ENCODE measurements around the gene TSSK2. TPM values are rescaled to one million over a fixed set of nuclear protein-coding genes. Genes with fewer than 3 reads are reported as not detected.

Gene TSSK2
- not detected in 2 replicates for total RNA-seq

DNA sequence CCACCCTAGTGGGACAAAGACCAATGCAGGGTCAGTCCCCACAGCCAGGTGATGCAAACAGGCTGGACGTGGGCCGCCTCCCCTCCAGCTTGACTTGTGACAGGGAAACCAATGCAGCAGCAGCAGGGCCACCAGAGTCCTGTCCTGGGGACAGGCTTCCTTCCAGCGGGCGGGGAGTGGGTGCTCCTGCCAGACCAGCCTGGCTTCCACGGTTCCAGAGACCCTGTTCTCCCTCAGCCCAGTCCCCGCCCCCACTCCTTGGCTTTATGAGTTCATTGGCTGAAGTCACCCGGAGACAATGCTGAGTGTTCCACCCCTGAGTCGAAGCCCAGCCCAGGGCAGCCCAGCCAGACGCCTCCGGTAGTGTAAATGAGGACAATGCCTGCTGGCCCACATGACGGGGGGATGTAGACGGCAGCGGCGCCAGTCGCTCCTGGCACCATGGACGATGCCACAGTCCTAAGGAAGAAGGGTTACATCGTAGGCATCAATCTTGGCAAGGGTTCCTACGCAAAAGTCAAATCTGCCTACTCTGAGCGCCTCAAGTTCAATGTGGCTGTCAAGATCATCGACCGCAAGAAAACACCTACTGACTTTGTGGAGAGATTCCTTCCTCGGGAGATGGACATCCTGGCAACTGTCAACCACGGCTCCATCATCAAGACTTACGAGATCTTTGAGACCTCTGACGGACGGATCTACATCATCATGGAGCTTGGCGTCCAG, at the start of gene TSSK2:
TSS of gene TSSK2 (plus strand) at position 350 of the 726 bp plus-strand sequence. CDS start at position 442, 92 bp downstream.

DNA sequence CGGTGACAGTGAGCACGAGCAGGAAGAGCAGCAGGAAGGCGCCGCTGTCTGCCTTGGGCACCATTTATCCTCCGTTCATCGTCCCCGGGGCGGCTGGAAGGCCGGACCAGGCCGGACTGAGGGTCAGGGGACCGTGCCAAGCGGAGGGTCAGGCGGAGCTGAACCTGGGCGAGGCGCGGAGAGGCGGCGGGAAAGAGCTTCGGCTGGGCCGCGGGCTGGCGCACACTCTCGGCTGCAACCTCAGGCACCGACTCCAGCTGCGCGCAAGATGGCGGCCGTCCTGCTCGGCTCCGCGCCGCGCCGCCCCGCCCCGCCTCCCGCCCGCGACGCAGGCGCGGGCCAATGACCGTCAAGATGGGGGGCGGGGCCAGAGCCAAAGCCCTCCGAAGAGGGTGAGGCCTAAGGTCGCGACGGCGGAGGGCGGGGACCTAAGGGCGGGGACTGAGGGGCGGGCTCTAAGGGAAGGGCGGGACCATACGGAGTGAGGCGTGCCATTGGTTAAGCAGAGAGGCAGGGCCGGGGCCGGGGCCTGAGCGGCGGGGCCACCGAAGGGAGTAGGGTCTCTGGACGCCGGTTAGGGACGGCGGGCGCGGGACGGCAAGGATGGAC, 8.9 kb upstream of the TSSK2 start, which contains the start of gene DGCR2:
TSS of gene DGCR2 (minus strand) at position 270 of the 609 bp plus-strand sequence. CDS start at position 64, 206 bp downstream.

DNA sequence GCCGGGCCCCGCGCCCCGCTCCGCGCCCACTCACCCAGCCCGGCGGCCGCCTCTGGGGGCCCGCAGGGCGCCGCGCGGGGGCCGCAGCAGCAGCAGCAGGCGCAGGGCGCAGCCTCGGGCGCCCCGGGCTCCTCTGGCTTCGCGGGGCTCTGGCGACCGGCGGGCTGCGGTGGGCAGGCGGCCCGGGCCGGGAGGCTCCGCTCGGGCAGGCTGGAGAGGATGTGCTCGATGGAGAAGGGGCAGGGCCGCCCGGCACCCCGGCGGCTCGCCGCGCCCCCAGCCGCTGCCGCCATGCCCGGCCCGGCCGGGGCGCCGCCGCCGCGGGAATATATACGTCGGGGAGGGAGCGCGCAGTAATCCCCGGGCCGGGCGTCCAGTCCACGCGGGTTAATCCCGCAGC, 18.9 kb downstream of the TSSK2 start, which contains the start of gene GSC2:
TSS of gene GSC2 (minus strand) at position 302 of the 400 bp plus-strand sequence. CDS start at position 293, 9 bp downstream.

DNA sequence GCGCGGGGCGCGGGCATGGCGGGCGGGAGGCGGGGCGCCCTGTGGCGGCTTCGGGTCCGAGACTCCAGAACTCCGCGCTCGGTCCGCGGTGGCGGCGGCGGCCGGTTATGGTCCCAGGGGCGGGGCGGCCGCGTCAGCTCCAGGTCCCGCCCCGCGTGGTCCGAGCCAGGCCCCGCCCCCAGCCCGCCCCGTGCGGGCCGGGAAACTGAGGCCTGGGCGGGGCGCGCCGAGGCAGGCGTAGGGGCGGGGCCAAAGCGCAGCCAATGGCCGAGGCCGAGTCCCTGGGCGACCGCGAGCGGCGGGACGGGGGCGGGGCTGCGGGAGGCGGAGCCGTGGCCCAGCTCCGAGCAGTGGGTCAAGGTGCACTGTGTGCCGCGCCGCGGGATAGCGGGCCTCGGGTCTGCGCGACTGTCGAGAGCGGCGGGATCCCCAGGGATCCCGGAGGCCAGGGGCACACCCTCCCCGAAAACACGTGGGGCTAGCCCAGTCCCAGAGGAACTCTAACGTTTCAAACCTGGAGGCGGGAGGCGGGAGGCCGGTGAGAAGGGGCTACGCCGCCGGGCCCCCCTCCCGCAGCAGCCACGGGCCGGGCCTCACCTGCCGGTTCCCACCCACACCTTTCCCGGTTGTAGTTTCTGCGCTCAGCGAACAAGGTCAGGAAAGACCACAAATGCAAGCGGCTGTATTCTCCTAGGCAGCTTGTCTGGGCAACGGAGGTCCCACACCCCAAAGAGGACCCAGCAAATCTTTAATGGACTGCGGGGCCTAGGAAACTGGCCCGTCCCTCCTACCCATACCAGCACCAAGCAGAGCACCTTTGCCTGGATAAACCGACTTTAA, 47.8 kb downstream of the TSSK2 start, which contains the start of gene SLC25A1:
TSS of gene SLC25A1 (minus strand) at position 80 of the 840 bp plus-strand sequence. CDS start at position 17, 63 bp downstream.

Other genes starting within 250 kb of the TSSK2 start
- 0.15 and 0.70 TPM in 2 replicates for gene DGCR6, start 225.0 kb upstream of the TSSK2 start, total RNA-seq
- gene PRODH, start 195.0 kb upstream of the TSSK2 start, total RNA-seq, result 0.62 and 0.72 TPM in 2 replicates
- 34.9 and 44.1 TPM in 2 replicates for gene DGCR2, start 8.9 kb upstream of the TSSK2 start, total RNA-seq
- gene ESS2, start 13.3 kb downstream of the TSSK2 start, total RNA-seq, result 19.8 and 23.9 TPM in 2 replicates
- gene GSC2, start 19.0 kb downstream of the TSSK2 start, total RNA-seq, result not detected in 2 replicates
- 182 and 189 TPM in 2 replicates for gene SLC25A1, start 47.4 kb downstream of the TSSK2 start, total RNA-seq
- 10.4 and 19.3 TPM in 2 replicates for gene CLTCL1, start 160.4 kb downstream of the TSSK2 start, total RNA-seq